ENCODE measurements around the gene LSS.

Gene LSS

GRCh38 chr21:46217511-46218196, 10.9 kb downstream of the LSS start:
- no peak for DNase-seq

GRCh38 chr21:46216132-46216747, 12.3 kb downstream of the LSS start:
- DNase-seq: no peak

DNA sequence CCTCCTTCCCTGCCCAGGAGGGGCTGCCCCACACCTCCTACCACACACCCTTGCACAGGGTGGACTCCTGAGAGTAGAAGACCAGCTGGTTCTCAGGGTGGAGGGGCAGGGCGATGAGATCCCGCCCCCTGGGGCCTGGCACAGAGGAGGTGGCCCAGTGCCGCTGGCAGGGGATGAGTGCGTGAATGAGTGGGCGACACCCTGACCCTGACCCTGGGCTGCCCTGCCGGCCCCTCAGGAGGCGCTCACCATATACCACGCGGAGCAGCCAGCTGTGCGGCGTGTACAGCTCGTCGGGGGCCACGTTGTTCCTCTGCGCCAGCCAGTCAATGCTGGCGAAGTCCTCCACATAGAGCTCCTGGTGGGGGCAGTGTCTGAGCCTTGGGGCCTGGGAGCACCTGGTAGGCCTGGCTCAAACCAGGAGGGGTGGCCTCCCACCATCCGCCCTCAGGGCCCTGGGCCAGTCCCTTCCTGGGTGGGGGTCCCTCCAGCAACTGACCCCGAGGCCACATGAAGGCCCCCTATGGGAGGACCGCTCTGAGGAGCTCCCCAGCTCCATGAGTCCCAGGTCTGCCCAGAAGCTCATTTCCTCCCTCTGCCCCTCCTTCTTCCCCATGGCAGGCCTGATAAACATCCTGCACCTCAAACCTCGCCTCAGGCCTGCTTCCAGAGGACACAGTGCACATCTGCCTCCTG, 13.0 kb downstream of the LSS start:
- no peak for DNase-seq

DNA sequence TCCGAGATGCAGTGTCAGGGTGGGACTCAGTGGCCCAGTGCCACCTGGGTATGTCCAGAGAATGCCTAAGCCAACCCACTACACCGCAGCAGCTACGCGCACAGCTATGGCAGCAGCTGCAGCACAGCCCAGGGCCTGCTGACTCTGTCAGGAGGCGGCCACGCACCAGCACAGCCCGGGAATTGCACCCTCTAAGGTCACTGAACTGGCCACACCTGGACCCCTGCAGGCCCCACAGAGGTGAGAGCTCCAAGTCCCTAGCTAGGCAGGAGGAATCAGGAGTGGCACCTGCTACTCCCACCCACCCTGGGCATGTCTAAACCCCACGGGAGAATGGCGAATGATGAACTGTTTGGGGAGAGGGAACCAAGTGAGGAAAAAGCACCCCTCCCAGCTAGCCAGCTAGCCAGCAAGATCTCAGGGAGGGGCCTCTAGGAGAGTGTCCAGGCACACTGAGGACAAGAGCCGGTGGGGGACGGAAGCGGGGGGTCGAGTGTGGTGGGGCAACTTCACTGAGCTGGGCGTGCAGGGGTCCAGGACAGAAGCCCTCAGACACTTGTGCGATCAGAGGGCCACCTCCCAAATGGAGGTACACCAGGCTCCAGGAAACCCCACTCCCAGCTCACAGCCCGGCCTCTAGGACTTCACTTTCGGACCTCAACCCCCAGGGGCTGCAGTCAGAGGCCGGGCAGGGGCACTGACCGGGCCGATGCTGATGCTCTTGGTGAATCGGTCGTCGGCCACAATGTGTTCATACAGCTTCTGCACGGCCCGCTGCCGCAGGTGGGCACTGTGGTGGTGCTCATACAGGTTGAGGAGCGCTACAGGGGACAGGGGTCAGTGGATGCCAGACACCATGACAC, 13.9 kb downstream of the LSS start:
- DNase-seq: no peak

DNA sequence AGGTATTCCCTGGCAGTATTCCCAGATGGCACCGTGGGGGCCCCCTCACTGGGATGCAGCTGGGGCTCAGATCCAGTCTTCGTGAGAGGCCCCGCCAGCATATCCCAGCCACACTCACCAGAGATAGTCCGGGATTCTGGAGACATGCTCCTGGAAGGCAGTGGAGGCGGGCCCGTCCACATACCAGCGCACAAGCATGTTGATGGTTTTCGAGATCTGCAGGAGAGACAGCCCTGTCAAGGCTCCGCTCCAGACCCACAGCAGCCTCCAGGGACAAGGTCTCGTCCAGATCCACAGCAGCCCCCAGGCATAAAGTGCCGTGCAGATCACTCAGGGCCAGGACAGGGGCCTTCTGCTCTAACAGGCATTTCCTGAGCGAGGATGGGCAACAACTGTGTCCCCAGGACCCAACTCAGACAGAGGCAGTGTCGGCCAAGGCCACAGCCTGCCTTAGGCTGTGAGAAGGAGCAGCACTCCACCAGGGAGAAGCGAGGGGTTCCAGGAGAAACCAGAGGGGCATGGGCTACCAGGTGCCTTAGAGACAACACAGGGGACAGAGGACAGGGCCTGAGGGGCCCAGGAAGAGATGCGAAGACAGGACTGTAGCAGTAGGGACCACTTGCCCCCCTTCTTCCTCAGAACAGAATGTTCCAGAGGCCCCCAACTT, 14.8 kb downstream of the LSS start:
- no peak for DNase-seq

GRCh38 chr21:46212721-46213484, 15.7 kb downstream of the LSS start:
- no peak for DNase-seq

GRCh38 chr21:46211786-46212720, 16.5 kb downstream of the LSS start:
- DNase-seq: no peak

DNA sequence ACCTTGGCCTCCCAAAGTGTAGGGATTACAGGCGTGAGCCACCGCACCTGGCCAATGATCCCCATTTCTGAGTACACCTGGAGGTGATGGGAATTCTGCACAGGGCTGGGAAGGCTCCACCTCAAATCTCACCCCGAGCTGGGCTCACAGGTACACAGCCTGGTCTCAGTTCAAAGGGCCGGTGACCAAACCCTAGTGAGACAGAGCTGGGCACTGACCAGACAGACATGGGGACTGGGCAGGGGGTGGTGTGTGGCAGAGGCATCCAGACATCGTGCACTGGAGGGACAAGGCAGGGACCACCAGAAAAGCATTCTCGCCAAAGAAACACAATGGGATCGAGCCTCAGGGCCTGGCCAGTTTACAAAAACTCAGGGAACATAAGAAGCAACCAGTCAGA, 17.2 kb downstream of the LSS start:
- DNase-seq: no peak

DNA sequence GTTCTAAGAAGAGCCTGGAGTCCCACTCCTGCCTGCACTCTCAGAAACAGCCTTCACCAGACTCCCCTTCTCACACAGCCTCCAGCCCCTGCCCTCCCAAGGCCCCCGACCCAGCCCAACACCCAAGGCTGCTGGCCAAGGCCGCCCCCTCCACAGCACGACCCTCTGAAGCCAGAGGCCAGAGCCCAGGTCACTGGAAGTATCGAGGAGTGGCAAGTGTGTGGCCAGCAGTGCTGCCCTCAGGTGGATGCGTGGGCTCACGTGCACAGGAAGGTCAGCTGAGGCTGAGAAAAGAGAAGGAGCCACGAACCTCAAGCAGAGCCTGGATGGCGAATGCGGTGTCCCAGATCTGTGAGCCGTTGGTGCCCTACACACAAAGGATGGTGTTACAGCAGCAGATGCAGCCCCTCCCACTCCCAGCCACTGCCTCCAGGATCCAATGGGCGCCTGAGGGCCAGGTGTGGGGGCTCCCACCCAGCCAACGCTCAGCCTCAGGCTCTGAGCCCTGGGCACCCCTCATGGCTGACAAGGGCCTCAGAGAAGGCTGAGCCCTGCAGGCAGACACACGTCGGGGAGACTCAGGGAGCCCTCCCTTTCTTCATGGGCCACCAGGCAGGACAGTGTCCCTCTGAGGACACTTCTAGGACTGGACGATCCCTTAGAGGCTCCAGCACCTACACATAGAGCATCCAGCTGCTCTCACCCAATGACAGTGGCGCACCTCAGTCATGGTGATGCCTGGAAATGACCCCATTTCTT, 18.0 kb downstream of the LSS start:
- DNase-seq: no peak

DNA sequence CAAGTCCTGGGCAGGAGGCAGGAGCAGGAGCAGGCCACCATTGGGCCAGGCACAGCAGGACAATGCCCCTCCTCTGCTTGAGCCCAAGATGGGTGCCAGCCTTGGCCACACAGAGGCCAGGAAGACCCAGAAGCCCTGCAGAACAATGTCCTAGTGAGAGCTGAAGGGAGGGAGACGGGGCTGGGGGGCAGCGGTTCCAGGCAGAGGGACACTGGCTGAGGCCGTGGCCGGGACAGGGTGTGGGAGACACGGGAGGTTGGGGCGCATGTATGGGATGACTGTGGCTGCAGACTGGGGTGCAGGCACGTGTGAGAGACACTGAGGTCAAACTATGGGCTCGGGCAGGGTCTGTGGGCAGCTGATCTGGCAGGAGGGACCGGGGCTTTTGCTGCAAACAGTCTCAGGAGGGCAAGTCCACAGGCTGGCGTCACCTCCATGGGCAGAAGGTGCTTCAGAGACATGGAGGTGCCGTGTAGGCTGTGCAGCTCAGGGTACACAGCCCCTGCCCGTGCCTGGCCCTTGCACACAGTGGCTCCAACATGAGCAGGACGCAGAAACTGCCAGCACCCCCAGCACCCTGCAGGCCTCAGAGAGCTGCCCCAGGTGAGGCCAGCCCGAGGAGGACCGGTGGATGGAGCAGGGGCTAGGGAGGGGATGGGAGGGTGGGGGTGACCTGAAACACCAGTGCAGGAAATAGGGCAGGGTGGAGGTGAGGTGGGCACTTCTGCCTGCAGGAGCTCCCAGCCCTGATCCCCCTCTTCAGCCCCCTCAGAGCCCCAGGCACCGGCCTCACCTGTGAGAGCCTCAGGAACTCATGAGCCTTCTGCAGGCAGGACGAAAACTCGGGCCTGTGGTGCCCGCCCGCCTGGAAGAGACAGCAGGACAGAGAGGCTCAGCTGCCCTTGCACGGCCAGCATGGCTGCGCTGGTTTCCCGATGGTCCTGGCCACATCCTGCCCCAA, 19.5 kb downstream of the LSS start:
- no peak for DNase-seq

- no peak for DNase-seq
Measured at GRCh38 chr21:46207920-46208591, 20.5 kb downstream of the LSS start.

- DNase-seq: no peak
Measured at GRCh38 chr21:46207006-46207919, 21.3 kb downstream of the LSS start.

DNA sequence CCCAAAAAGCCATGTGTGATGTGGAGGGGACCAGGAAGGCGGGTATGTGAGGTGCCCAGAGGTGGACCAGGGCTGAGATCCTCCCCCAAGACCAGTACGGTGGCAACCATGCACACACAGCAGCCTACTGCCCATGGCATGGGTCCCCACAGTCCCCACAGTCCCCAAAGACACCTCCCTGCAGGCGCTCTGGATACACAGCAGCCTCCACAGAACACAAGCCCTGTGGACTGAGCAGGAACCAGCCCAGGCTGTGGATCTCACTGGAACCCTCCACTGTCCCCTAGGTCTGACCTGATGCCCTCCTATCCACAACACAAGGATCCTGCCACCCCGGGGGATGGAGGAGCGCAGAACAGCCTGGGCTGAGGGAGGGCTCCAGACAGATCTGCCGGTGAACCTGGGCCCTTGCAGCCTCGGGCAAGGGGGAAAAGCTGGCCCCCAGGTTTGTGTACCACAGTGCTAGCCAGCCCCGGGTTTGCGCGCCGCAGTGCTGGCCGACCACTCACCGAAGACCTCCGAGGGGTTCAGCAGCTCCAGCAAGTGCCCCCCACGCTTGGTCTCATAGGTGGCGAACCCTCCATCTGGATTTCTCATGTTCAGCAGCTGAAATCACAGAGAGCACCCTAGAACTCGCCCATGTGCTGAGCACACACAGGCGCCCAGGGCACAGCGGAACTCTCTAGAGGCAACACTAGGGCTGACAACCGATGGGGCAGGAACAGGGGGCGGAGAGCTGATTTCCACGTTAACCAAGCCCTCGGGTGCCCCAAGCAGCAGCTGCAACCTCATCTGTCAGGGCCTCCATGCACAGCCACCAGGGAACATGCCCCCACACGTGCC, 22.2 kb downstream of the LSS start:
- DNase-seq: no peak

DNA sequence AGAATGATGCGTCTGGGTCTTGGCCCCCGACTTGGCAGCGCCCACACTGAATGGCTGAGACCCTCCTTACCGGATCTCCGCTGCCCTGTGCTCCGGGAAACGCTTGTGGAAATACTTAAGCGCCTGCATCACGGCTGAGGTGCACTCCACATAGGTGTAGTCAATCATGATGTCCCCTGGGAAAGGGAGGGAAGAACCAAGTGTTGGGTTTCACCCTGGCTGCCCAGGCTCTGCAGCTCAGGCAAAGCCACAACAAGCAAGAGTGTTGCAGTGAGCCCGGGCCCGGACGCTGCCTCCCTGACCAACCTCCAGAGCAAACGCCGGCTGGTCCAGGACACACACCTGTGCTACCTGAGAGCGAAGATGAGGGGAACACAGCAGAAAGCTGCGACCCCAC, 22.8 kb downstream of the LSS start:
- DNase-seq: no peak

- DNase-seq: no peak
Measured at GRCh38 chr21:46205166-46205565, 23.4 kb downstream of the LSS start.

- no peak for DNase-seq
Measured at GRCh38 chr21:46203203-46203600, 25.4 kb downstream of the LSS start.

Data from NCI-H1694 treated with DMSO at 0.1 percent for 48 hours (cell line).